ENCODE data around the gene GNB1L. TPM values are rescaled to one million over a fixed set of nuclear protein-coding genes. Genes with fewer than 3 reads are reported as not detected.

The GNB1L gene
- total and polyA plus RNA-seq, 9 of the 15 experiments (the other 6 are each of a cell fraction or from before 2014, with no cell fraction given), result 0.56 to 50.5 (median 10.2) TPM

DNA sequence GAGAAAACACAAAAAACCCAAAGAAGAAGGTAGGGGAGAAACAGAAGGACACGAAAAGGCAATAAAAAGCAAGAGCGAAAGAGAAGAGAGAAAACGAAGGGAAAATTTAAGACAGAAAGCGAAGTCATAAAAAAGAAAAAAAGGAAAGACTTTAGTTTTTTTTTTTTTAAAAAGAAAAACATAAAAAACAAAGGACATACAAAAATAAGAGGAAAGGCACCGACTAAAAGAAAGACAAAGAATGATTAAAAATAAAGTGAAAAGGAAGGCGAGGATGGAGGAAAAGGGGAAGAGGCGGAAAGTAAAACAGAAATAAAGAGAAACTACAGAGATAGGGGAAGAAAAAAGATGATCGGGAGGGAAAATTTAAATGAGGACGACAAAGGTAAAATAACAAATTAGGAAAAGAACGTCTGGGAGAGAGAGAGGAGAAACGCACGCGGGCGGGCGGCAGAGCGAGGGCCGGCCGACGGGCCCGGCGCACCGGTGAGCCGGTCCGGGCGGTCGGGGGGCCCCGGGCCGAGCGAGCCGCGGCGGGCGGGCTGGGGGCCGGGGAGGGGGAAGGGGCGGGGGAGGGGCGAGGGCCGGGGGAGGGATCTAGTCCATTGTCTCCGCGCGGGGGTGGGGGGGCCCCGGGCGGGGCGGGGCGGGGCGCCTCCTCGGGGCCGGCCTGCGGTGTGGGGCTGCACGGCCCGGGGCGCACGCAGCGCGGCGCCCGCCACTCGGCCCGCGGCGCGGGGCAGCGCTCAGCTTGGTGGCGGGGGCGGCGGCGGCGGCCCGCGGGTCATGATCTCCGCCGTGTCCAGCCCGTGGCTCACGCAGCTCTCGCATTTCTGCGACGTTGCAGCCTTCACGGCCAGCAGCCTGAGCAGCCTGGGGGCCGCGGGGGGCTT is 94.4 kb downstream of the GNB1L start, which contains the start of gene TBX1 (continued):
- TF ChIP-seq, protein P1, sequence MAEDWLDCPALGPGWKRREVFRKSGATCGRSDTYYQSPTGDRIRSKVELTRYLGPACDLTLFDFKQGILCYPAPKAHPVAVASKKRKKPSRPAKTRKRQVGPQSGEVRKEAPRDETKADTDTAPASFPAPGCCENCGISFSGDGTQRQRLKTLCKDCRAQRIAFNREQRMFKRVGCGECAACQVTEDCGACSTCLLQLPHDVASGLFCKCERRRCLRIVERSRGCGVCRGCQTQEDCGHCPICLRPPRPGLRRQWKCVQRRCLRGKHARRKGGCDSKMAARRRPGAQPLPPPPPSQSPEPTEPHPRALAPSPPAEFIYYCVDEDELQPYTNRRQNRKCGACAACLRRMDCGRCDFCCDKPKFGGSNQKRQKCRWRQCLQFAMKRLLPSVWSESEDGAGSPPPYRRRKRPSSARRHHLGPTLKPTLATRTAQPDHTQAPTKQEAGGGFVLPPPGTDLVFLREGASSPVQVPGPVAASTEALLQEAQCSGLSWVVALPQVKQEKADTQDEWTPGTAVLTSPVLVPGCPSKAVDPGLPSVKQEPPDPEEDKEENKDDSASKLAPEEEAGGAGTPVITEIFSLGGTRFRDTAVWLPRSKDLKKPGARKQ (CRISPR knock-in tag; IDR thresholded peaks at IDR 0.05), result no peak
- no peak for TF ChIP-seq CBX2 (IDR thresholded peaks at IDR 0.05; ENCODE audit: insufficient read depth, low read length, poor library complexity, severe bottlenecking)
- TF ChIP-seq, protein P2, sequence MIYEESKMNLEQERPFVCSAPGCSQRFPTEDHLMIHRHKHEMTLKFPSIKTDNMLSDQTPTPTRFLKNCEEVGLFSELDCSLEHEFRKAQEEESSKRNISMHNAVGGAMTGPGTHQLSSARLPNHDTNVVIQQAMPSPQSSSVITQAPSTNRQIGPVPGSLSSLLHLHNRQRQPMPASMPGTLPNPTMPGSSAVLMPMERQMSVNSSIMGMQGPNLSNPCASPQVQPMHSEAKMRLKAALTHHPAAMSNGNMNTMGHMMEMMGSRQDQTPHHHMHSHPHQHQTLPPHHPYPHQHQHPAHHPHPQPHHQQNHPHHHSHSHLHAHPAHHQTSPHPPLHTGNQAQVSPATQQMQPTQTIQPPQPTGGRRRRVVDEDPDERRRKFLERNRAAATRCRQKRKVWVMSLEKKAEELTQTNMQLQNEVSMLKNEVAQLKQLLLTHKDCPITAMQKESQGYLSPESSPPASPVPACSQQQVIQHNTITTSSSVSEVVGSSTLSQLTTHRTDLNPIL (CRISPR knock-in tag; IDR thresholded peaks at IDR 0.05), result no peak
- no peak for TF ChIP-seq TCF7 (IDR thresholded peaks at IDR 0.05; ENCODE audit: borderline replicate concordance)
- TF ChIP-seq RBM34 (IDR thresholded peaks at IDR 0.05; ENCODE audit: borderline replicate concordance, insufficient read depth, low read length), result no peak
- TF ChIP-seq NCOA4 (IDR thresholded peaks at IDR 0.05; ENCODE audit: partially characterized antibody), result peak; percentile 78
- no peak for TF ChIP-seq ZNF24 (IDR thresholded peaks at IDR 0.05)
- TF ChIP-seq TSC22D4 (tag; IDR thresholded peaks at IDR 0.05), result no peak; the same call in 1 of the 2 replicates
- peak in 1 of 2 experiments; percentile 45; a peak in 2 of 4 replicates for TF ChIP-seq MAZ (CRISPR knock-in tag; conservative IDR thresholded peaks at IDR 0.05 in 1 of 2, IDR thresholded peaks at IDR 0.05 in 1 of 2)
- TF ChIP-seq, protein P3, sequence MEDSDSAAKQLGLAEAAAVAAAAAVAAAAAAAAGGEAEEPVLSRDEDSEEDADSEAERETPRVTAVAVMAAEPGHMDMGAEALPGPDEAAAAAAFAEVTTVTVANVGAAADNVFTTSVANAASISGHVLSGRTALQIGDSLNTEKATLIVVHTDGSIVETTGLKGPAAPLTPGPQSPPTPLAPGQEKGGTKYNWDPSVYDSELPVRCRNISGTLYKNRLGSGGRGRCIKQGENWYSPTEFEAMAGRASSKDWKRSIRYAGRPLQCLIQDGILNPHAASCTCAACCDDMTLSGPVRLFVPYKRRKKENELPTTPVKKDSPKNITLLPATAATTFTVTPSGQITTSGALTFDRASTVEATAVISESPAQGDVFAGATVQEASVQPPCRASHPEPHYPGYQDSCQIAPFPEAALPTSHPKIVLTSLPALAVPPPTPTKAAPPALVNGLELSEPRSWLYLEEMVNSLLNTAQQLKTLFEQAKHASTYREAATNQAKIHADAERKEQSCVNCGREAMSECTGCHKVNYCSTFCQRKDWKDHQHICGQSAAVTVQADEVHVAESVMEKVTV (CRISPR knock-in tag; IDR thresholded peaks at IDR 0.05), result no peak
- TF ChIP-seq, protein P4, sequence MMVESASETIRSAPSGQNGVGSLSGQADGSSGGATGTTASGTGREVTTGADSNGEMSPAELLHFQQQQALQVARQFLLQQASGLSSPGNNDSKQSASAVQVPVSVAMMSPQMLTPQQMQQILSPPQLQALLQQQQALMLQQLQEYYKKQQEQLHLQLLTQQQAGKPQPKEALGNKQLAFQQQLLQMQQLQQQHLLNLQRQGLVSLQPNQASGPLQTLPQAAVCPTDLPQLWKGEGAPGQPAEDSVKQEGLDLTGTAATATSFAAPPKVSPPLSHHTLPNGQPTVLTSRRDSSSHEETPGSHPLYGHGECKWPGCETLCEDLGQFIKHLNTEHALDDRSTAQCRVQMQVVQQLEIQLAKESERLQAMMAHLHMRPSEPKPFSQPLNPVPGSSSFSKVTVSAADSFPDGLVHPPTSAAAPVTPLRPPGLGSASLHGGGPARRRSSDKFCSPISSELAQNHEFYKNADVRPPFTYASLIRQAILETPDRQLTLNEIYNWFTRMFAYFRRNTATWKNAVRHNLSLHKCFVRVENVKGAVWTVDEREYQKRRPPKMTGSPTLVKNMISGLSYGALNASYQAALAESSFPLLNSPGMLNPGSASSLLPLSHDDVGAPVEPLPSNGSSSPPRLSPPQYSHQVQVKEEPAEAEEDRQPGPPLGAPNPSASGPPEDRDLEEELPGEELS (CRISPR knock-in tag; IDR thresholded peaks at IDR 0.05; ENCODE audit: borderline replicate concordance), result no peak
- peak; percentile 87 for TF ChIP-seq ARHGAP35 (IDR thresholded peaks at IDR 0.05; ENCODE audit: partially characterized antibody)
- peak; percentile 82 for TF ChIP-seq PHB2 (IDR thresholded peaks at IDR 0.05; ENCODE audit: low read depth)
- TF ChIP-seq PCBP1 (IDR thresholded peaks at IDR 0.05; ENCODE audit: low read depth, low read length, poor library complexity, severe bottlenecking), result no peak
- TF ChIP-seq MIER1 (IDR thresholded peaks at IDR 0.05; ENCODE audit: low read depth), result peak; percentile 83; the same call in 1 of the 2 replicates
- peak in 1 of 2 experiments; percentile 90; a peak in 2 of 4 replicates for TF ChIP-seq CSDE1 (IDR thresholded peaks at IDR 0.05)
- TF ChIP-seq SETDB1 (IDR thresholded peaks at IDR 0.05; ENCODE audit: low read length), result no peak
- no peak for TF ChIP-seq ZNF134 (CRISPR knock-in tag; conservative IDR thresholded peaks at IDR 0.05)
- peak; percentile 49 for TF ChIP-seq CHD4 (IDR thresholded peaks at IDR 0.05; ENCODE audit: insufficient read depth, insufficient replicate concordance, low read depth, low read length, poor library complexity, severe bottlenecking)
- peak in 1 of 2 experiments; percentile 55; a peak in 2 of 4 replicates for TF ChIP-seq RAD21 (CRISPR knock-in tag; conservative IDR thresholded peaks at IDR 0.05 in 1 of 2, IDR thresholded peaks at IDR 0.05 in 1 of 2)
